Upper lobe of left lung (tissue), 6 donors: ENCODE data around the gene ZNF385D. TPM values are rescaled to one million over a fixed set of nuclear protein-coding genes. Genes with fewer than 3 reads are reported as not detected.

ENCODE experiments used
- ATAC-seq, 2 donors: fragments of 200-7000 bp; cut with Tn5 transposase; one replicate each; pipeline ENCODE4 v1.9.1; 2022; ENCODE audit warnings: mild to moderate bottlenecking in 2 of 2, moderate library complexity in 2 of 2; ENCODE audit not compliant: low FRiP score in 2 of 2
- DNase-seq, 2 donors: peaks; one replicate each; pipeline ENCODE4 v3.0.0-alpha.2; 2019 to 2020
- H3K27ac ChIP-seq, 4 donors: fragments of 200-600 bp; sonication (generic); one replicate each; pipeline ENCODE4 v1.5.1; 2016 to 2019
- H3K27me3 ChIP-seq, 4 donors: fragments of 200-600 bp; sonication (generic); one replicate each; pipeline ENCODE4 v1.5.1; 2017 to 2019
- H3K36me3 ChIP-seq, 4 donors: fragments of 200-600 bp; sonication (generic); one replicate each; pipeline ENCODE4 v1.5.1; 2016 to 2019
- H3K4me1 ChIP-seq, 4 donors: fragments of 200-600 bp; sonication (generic); one replicate each; pipeline ENCODE4 v1.5.1; 2018 to 2019
- H3K4me3 ChIP-seq, 4 donors: fragments of 200-600 bp; sonication (generic); one replicate each; pipeline ENCODE4 v1.5.1; 2017 to 2019; ENCODE audit warnings: mild to moderate bottlenecking in 2 of 4, moderate library complexity in 1 of 4
- H3K9me3 ChIP-seq, 4 donors: fragments of 200-600 bp; sonication (generic); one replicate each; pipeline ENCODE4 v1.5.1; 2018 to 2019
- EP300 ChIP-seq, 4 donors: sonication (generic); formaldehyde crosslinking; IDR thresholded peaks; one replicate each; pipeline ENCODE4 v1.5.1; 2017; ENCODE audit warnings: antibody characterized with exemption in 4 of 4, control low read depth in 2 of 4
- POLR2A ChIP-seq, 4 donors: fragments of 450-650 bp; IDR thresholded peaks; one replicate each; pipeline ENCODE4 v1.5.1; 2016 to 2017; ENCODE audit warnings: antibody characterized with exemption in 4 of 4, mild to moderate bottlenecking in 2 of 4
- POLR2AphosphoS5 ChIP-seq, 2 donors: sonication (generic); formaldehyde crosslinking; IDR thresholded peaks; one replicate each; pipeline ENCODE4 v1.5.1; 2017; ENCODE audit warnings: antibody characterized with exemption in 2 of 2
- WGBS, 2 donors: methylation state at CpG; one replicate each; pipeline ENCODE4 v1.1.5; 2017 to 2018; 5-methylcytosine and 5-hydroxymethylcytosine counted together
- total RNA-seq, 6 donors: library from RNA; depleted of rRNA in 4 of 6; stranded (reverse); fragments of >200 nt in 4 of 6; gene quantifications; one replicate each; pipeline versions ENCODE4 v1.1.0 to v1.2.1, GENCODE V29; 2016 to 2021
- TF ChIP-seq, protein P1 (sequence below), 6 experiments: fragments of 450-650 bp in 4 of 6; fragments of 200-600 bp in 2 of 6; sonication (generic) in 2 of 6; IDR thresholded peaks; one replicate each; pipeline ENCODE4 v1.5.1; 2016 to 2019; ENCODE audit warnings: antibody characterized with exemption in 6 of 6
- donor health status: DM: no; HTN: no; CAD: no; lungs with moderate emphysema.
- donor health status: DM: no; HTN: yes; CAD: no; lungs with severe emphysema.

ZNF385D gene
- total RNA-seq, 6 donors from 2014 or later: 0.20 to 9.2 (median 0.76) TPM; not detected in 1

DNA sequence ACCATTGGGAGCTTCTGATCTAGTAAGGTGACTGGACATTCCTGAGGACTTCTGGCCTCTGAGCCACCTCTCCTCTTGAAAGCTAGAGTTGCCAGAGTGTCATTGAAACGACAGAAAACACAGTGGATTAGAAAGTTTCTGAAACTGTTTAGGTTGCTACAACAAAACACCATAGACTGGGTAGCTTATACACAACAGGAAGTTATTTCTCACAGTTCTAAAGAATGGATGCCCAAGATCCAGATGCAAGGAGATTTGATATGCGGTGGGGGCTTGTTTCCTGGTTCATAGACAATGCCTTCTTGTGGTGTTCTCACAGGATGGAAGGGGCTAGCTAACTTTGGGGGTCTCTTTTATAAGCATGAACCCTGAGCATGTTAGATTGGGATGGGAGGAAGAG lies 43.3 kb upstream of the ZNF385D start:
- no peak for TF ChIP-seq POLR2A (IDR thresholded peaks at IDR 0.05)
- TF ChIP-seq POLR2AphosphoS5 (IDR thresholded peaks at IDR 0.05): no peak
- TF ChIP-seq EP300 (IDR thresholded peaks at IDR 0.05): no peak
- TF ChIP-seq, protein P1, sequence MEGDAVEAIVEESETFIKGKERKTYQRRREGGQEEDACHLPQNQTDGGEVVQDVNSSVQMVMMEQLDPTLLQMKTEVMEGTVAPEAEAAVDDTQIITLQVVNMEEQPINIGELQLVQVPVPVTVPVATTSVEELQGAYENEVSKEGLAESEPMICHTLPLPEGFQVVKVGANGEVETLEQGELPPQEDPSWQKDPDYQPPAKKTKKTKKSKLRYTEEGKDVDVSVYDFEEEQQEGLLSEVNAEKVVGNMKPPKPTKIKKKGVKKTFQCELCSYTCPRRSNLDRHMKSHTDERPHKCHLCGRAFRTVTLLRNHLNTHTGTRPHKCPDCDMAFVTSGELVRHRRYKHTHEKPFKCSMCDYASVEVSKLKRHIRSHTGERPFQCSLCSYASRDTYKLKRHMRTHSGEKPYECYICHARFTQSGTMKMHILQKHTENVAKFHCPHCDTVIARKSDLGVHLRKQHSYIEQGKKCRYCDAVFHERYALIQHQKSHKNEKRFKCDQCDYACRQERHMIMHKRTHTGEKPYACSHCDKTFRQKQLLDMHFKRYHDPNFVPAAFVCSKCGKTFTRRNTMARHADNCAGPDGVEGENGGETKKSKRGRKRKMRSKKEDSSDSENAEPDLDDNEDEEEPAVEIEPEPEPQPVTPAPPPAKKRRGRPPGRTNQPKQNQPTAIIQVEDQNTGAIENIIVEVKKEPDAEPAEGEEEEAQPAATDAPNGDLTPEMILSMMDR (IDR thresholded peaks at IDR 0.05): no peak
- no peak for ATAC-seq
- Histone ChIP-seq H3K4me1 (peaks cover 0 to 8% (median 6%) of the 10 kb centered on the region in 4 donors), H3K4me3 (no peak overlapping the region), H3K27me3 (no peaks in the 10 kb centered on the region), H3K36me3 (no peaks in the 10 kb centered on the region), H3K9me3 (no peaks in the 10 kb centered on the region), H3K27ac (no peak overlapping the region)
- DNase-seq: no peak
- WGBS, 2 donors: 37 to 42% methylated on average over 2 of the region's 2 CpGs

- no peak for TF ChIP-seq POLR2AphosphoS5 (IDR thresholded peaks at IDR 0.05)
- no peak for TF ChIP-seq POLR2A (IDR thresholded peaks at IDR 0.05)
- TF ChIP-seq EP300 (IDR thresholded peaks at IDR 0.05): no peak
- TF ChIP-seq, protein P1 (IDR thresholded peaks at IDR 0.05): no peak
- H3K36me3 ChIP-seq: no peaks in the 10 kb centered on the region
- no peak overlapping the region for H3K27ac ChIP-seq
- no peak overlapping the region for H3K4me3 ChIP-seq
- no peaks in the 10 kb centered on the region for H3K9me3 ChIP-seq
- DNase-seq (no peak), ATAC-seq (no peak)
- peaks cover 0 to 8% (median 6%) of the 10 kb centered on the region in 4 donors for H3K4me1 ChIP-seq
- 53 to 100% methylated on average over 1 of the region's 1 CpG for WGBS, 2 donors
- no peaks in the 10 kb centered on the region for H3K27me3 ChIP-seq
Observed at GRCh38 chr3:21792176-21792575, 41.2 kb upstream of the ZNF385D start.

GRCh38 chr3:21791356-21791755 lies 40.3 kb upstream of the ZNF385D start:
- Histone ChIP-seq H3K4me3 (no peak overlapping the region), H3K27ac (no peak overlapping the region), H3K27me3 (no peaks in the 10 kb centered on the region), H3K4me1 (peaks cover 0 to 8% (median 6%) of the 10 kb centered on the region in 4 donors), H3K9me3 (no peaks in the 10 kb centered on the region), H3K36me3 (no peaks in the 10 kb centered on the region)
- TF ChIP-seq EP300 (IDR thresholded peaks at IDR 0.05) (no peak), POLR2A (IDR thresholded peaks at IDR 0.05) (no peak), POLR2AphosphoS5 (IDR thresholded peaks at IDR 0.05) (no peak)
- TF ChIP-seq, protein P1 (IDR thresholded peaks at IDR 0.05): no peak
- DNase-seq (no peak), ATAC-seq (no peak)
- 45 to 70% methylated on average over 2 of the region's 2 CpGs for WGBS, 2 donors

DNA sequence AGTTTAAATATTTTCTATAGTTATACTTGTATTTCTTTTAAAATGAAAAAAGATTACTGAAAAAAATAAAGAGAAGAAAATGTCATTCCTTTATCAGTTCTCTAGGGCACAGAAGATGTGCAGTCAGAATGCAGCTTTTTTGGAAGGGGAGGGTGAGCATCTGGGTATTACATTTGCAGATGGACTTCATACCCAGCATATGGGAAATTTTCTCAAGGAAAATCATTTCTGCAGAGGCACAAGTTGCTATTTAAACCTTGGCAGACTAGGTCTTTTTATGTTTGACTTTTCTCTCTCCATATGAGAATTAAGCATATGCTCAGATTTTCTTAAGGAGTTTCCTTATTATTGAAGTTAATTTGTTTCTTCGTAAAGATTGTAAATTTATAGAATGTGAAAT lies 39.5 kb upstream of the ZNF385D start:
- H3K36me3 ChIP-seq: no peaks in the 10 kb centered on the region
- H3K9me3 ChIP-seq: no peaks in the 10 kb centered on the region
- H3K4me3 ChIP-seq: no peak overlapping the region
- H3K4me1 ChIP-seq: peaks cover 0 to 6% (median 3%) of the 10 kb centered on the region in 4 donors
- no peak overlapping the region for H3K27ac ChIP-seq
- 75 to 90% methylated on average over 1 of the region's 1 CpG for WGBS, 2 donors
- TF ChIP-seq POLR2A (IDR thresholded peaks at IDR 0.05) (no peak), EP300 (IDR thresholded peaks at IDR 0.05) (no peak), POLR2AphosphoS5 (IDR thresholded peaks at IDR 0.05) (no peak)
- TF ChIP-seq, protein P1 (IDR thresholded peaks at IDR 0.05): no peak
- DNase-seq (no peak), ATAC-seq (no peak)
- no peaks in the 10 kb centered on the region for H3K27me3 ChIP-seq

- H3K36me3 ChIP-seq: no peaks in the 10 kb centered on the region
- WGBS, 2 donors: 50 to 100% methylated on average over 1 of the region's 1 CpG
- no peak overlapping the region for H3K4me3 ChIP-seq
- H3K4me1 ChIP-seq: no peaks in the 10 kb centered on the region
- TF ChIP-seq, protein P1 (IDR thresholded peaks at IDR 0.05): no peak
- TF ChIP-seq POLR2AphosphoS5 (IDR thresholded peaks at IDR 0.05) (no peak), EP300 (IDR thresholded peaks at IDR 0.05) (no peak), POLR2A (IDR thresholded peaks at IDR 0.05) (no peak)
- no peaks in the 10 kb centered on the region for H3K9me3 ChIP-seq
- H3K27me3 ChIP-seq: no peaks in the 10 kb centered on the region
- no peak overlapping the region for H3K27ac ChIP-seq
- ATAC-seq (no peak), DNase-seq (no peak)
Observed at GRCh38 chr3:21789730-21790129, 38.7 kb upstream of the ZNF385D start.
